ENCODE results near the gene FBXO4. TPM values are rescaled to one million over a fixed set of nuclear protein-coding genes. Genes with fewer than 3 reads are reported as not detected.
"Not testable (repeated sequence)": the region's sequence is repeated elsewhere in the genome, so short reads cannot be mapped to it uniquely, and the experiment has no call there.

FBXO4 gene
- total RNA-seq, 2 experiments from 2014 or later, result 13.0 to 15.3 TPM

DNA sequence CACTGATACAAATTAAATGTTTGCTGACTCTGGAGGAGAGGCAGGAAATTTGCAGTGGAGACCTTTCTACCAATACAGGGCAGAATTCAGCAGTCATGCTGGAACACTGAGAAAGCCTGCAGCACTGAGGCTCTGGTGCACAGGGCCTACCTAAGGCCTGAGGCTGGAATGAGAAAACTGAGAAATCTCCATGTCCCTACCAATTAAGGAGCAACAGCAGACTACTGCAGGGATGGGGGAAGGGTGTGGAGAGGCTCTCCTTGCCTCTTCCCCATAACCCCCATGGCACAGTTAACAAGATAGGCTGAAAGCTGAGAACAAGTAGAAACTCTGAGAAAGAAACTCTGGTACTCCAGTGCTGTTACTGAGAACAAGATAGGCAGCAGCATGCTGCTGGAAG, 10.5 kb downstream of the FBXO4 start:
- H3K36me3 Mint-ChIP-seq, result peaks cover 26% of the 10 kb centered on the region
- no peak overlapping the region for H3K4me3 Mint-ChIP-seq
- no peaks in the 10 kb centered on the region for H3K4me1 Mint-ChIP-seq

DNA sequence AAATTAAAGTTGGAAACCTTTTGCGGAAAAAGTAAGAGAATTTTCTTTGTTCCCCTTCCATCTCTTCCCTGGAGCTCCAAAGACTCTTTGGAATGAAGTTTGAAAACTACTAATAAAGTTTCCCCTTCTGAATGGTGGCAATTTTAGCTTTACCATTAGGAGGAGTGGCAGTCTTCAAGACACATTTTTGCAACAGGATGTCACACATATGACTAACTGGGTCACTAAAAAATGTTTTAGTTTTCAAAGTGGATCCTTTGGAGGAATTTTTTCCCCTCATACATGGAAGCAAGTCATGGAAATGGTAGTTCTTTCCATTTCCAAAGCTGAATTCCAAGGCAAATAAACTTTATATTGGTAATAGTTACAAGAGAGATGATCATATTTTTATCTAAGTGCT, 15.6 kb downstream of the FBXO4 start:
- no peaks in the 10 kb centered on the region for H3K27me3 Mint-ChIP-seq
- DNase-seq, result no peak
- H3K27ac Mint-ChIP-seq, result no peak overlapping the region
- POLR2A ChIA-PET, result no interaction called here
- no peaks in the 10 kb centered on the region for H3K9me3 Mint-ChIP-seq
- no peaks in the 10 kb centered on the region for H3K4me1 Mint-ChIP-seq
- ATAC-seq (ENCODE audit: low read depth), result no peak
- H3K36me3 Mint-ChIP-seq, result peaks cover 8% of the 10 kb centered on the region
- no peak overlapping the region for H3K4me3 Mint-ChIP-seq

More for the DNA sequence above, 10.5 kb downstream of the FBXO4 start:
- Mint-ChIP-seq H3K27ac (no peak overlapping the region), H3K27me3 (no peaks in the 10 kb centered on the region), H3K9me3 (no peaks in the 10 kb centered on the region)
- POLR2A ChIA-PET, result no interaction called here
- ATAC-seq (ENCODE audit: low read depth) (no peak), DNase-seq (no peak)

DNA sequence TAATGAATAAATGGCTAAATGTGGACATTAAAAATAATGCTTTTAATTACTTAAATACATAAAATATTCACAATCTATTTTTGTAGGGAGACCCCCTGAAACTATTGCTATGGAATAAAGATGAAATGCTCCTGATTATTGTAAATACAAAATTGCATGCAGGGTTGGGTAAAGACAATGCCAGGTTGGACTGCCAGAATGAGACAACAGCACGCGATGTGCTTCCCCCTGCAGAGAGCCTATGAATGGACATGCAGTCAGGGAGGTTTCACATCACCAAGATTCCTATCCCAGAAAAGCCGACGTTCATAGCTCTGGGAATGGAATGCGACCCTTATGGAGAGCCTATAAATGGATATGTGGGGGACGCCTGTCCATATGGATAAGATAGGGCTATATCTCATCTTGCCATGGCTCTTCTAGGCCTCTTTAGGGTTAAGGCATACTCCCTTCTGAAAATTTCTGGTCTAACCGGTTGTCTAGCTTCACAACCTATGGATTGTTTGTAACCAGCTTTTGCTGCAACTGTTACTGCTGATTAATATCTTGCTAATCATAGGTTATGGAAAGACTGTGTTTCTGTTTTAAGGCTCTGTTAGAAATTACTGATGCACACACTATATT, 20.4 kb downstream of the FBXO4 start:
- ATAC-seq (ENCODE audit: low read depth); H3K27me3 Mint-ChIP-seq; H3K4me1 Mint-ChIP-seq; H3K27ac Mint-ChIP-seq; H3K4me3 Mint-ChIP-seq; H3K36me3 Mint-ChIP-seq; POLR2A ChIA-PET; H3K9me3 Mint-ChIP-seq; DNase-seq: not testable (repeated sequence)

DNA sequence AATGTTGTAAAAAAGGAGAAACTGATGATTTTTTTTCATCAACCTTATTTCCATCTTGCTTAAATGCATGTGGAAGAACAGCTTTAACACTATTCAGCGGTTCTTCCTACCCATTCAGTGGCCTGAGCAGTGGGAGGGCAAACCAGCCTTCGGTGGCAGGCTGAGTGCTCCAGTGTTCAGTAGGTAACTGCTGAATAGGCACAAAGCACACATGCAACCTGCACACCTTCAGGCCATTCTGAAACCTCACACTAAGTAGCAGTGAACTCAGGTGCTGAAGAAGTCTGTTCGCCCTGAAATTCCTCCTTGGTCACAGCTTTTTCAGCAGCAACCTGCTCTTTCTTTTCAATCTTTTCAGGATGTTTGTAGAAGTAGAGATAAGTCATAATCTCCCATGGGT, 26.1 kb downstream of the FBXO4 start:
- peaks cover 3% of the 10 kb centered on the region for H3K9me3 Mint-ChIP-seq
- no peaks in the 10 kb centered on the region for H3K36me3 Mint-ChIP-seq
- ATAC-seq (ENCODE audit: low read depth) (no peak), DNase-seq (no peak)
- H3K4me1 Mint-ChIP-seq, result no peaks in the 10 kb centered on the region
- no peak overlapping the region for H3K27ac Mint-ChIP-seq
- peaks cover 7% of the 10 kb centered on the region for H3K27me3 Mint-ChIP-seq
- H3K4me3 Mint-ChIP-seq, result no peak overlapping the region
- POLR2A ChIA-PET, result no interaction called here

DNA sequence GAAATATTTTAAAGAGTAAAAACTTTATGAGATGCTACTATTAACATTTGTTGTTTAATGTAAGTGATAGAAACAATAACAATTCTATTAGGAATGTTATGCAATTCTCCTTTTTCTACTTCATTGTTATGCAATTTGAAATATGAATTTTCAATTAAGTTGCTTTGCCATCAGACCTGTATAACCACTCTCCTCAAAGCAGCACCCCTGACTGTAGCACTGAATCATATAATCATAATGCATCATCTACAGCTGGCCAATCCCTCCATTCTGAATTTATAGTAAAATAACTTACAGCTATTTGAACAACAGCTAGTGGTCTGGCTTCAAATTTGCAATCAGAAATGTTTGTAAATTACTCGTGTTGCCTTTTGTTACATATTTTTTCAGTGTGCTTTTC, 29.2 kb downstream of the FBXO4 start:
- POLR2A ChIA-PET, result no interaction called here

DNA sequence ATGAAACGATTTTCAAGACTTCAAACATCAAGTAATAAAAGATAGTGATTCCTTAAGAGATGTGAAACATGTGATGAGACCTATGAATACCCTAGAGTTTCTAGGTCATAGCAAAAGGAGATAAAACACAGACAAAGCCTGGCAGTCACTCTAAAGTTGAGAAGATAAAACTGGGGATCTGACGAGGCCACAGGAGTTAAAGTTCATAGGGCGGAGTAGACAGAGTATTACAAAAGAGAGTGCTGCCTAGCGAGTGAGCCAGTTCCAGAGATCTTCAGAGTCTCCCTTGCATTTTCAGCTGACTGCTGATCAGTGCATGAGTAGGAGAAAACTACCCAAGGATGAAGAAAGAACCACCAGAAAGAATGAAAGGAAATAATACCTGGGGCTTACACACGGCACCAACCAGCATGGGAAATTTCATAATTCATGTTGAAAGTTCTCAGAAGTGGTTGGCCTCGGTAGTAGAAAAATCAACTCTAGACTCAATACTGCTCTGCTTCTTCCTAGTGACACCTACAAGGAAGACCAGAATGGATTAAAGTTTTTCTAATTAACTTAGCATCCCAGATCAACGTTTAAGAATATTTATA, 30.4 kb downstream of the FBXO4 start:
- Mint-ChIP-seq H3K27ac (no peak overlapping the region), H3K27me3 (peaks cover 3% of the 10 kb centered on the region), H3K4me3 (no peak overlapping the region), H3K4me1 (no peaks in the 10 kb centered on the region), H3K9me3 (peaks cover 4% of the 10 kb centered on the region), H3K36me3 (no peaks in the 10 kb centered on the region)
- ATAC-seq (ENCODE audit: low read depth) (no peak), DNase-seq (no peak)
- POLR2A ChIA-PET, result no interaction called here

More for the DNA sequence above, 29.2 kb downstream of the FBXO4 start:
- ATAC-seq (ENCODE audit: low read depth) (no peak), DNase-seq (no peak)
- no peak overlapping the region for H3K27ac Mint-ChIP-seq
- peaks cover 7% of the 10 kb centered on the region for H3K27me3 Mint-ChIP-seq
- no peak overlapping the region for H3K4me3 Mint-ChIP-seq
- H3K4me1 Mint-ChIP-seq, result no peaks in the 10 kb centered on the region
- H3K36me3 Mint-ChIP-seq, result no peaks in the 10 kb centered on the region
- H3K9me3 Mint-ChIP-seq, result peaks cover 4% of the 10 kb centered on the region

DNA sequence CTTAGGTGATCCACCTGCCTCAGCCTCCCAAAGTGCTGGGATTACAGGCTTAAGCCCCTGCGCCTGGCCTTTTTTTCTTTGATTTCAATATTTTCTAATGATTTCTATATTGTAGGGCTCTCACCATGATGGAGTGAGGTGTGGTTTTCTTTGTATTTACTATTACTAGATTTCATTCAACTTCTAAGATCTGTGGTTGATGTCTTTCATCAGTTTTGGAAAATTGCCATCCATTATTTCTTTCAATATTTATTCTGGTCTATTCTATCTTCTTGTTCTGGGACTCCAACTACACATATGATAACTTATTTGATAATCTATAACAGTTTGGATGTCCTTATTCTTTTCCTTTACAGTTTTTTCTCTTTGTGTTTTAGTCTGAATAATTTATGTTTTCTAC, 31.9 kb downstream of the FBXO4 start:
- H3K27me3 Mint-ChIP-seq, result peaks cover 7% of the 10 kb centered on the region
- DNase-seq, result no peak
- ATAC-seq (ENCODE audit: low read depth), result no peak
- no peaks in the 10 kb centered on the region for H3K36me3 Mint-ChIP-seq
- H3K4me3 Mint-ChIP-seq, result no peak overlapping the region
- no peaks in the 10 kb centered on the region for H3K4me1 Mint-ChIP-seq
- H3K9me3 Mint-ChIP-seq, result peaks cover 6% of the 10 kb centered on the region
- no peak overlapping the region for H3K27ac Mint-ChIP-seq
- POLR2A ChIA-PET, result no interaction called here

DNA sequence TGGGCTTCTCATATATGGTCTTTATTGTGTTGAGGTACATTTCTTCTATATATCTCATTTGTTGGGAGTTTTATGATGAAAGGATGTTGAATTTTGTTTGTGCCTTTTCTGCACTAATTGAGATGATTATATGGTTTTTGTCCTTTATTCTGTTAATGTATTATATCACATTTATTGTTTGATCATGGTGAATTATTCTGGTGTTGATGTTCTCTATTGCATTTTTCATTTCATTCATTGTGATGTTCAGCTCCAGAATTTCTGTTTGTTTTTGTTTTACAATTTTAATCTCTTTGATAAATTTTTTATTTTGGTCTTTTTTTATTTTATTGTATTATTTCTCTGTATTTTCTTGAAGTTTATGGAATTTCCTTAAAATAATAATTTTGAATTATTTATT, 35.4 kb downstream of the FBXO4 start:
- no peak overlapping the region for H3K4me3 Mint-ChIP-seq
- POLR2A ChIA-PET, result no interaction called here
- peaks cover 10% of the 10 kb centered on the region for H3K9me3 Mint-ChIP-seq
- H3K27me3 Mint-ChIP-seq, result peaks cover 6% of the 10 kb centered on the region
- no peak overlapping the region for H3K27ac Mint-ChIP-seq
- no peak for ATAC-seq (ENCODE audit: low read depth)
- H3K36me3 Mint-ChIP-seq, result no peaks in the 10 kb centered on the region
- no peaks in the 10 kb centered on the region for H3K4me1 Mint-ChIP-seq
- no peak for DNase-seq

DNA sequence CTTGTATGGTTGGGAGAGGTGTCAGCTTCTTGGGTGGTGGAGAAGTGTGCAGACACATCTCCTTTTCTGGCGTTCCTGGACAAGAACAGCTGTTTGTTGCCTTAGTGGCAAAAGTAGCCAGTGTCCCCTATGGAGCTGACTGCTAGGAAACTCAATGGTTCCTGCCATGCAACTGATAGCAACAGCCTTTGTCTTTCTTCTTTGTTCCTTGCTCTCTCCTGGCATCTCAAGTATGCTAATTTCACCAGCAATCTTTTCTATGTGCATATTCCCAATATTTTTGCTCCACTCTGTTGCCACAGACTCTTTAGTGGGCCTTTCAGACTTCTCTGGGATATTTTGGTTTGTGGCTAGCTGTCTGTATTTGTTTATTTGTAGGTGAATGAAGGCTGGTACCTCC, 36.7 kb downstream of the FBXO4 start:
- ATAC-seq (ENCODE audit: low read depth) (no peak), DNase-seq (no peak)
- peaks cover 10% of the 10 kb centered on the region for H3K9me3 Mint-ChIP-seq
- peaks cover 8% of the 10 kb centered on the region for H3K27me3 Mint-ChIP-seq
- H3K4me3 Mint-ChIP-seq, result no peak overlapping the region
- POLR2A ChIA-PET, result no interaction called here
- no peaks in the 10 kb centered on the region for H3K4me1 Mint-ChIP-seq
- no peaks in the 10 kb centered on the region for H3K36me3 Mint-ChIP-seq
- H3K27ac Mint-ChIP-seq, result no peak overlapping the region

DNA sequence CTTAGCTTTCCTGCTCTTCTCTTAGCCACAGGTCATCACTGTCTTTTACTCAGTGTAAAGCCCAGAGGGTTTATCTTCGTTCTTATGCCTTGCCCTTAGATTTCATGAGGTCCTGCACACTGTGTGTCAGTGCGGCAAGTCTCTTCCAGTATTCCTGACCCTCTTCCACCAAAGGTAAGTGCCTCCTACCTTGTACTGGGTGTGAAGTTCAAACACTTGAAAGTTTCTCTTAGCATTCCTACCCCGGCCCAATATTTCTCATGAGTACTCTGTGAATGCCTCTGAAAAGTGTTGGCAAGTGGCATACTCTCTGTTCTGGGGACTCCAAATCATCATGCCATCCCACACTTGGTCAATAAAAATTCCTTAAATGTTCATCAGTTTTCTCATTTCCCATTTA, 37.4 kb downstream of the FBXO4 start:
- ATAC-seq (ENCODE audit: low read depth) (no peak), DNase-seq (no peak)
- no peaks in the 10 kb centered on the region for H3K4me1 Mint-ChIP-seq
- POLR2A ChIA-PET, result no interaction called here
- H3K9me3 Mint-ChIP-seq, result peaks cover 10% of the 10 kb centered on the region
- no peak overlapping the region for H3K4me3 Mint-ChIP-seq
- no peaks in the 10 kb centered on the region for H3K36me3 Mint-ChIP-seq
- no peak overlapping the region for H3K27ac Mint-ChIP-seq
- peaks cover 9% of the 10 kb centered on the region for H3K27me3 Mint-ChIP-seq

DNA sequence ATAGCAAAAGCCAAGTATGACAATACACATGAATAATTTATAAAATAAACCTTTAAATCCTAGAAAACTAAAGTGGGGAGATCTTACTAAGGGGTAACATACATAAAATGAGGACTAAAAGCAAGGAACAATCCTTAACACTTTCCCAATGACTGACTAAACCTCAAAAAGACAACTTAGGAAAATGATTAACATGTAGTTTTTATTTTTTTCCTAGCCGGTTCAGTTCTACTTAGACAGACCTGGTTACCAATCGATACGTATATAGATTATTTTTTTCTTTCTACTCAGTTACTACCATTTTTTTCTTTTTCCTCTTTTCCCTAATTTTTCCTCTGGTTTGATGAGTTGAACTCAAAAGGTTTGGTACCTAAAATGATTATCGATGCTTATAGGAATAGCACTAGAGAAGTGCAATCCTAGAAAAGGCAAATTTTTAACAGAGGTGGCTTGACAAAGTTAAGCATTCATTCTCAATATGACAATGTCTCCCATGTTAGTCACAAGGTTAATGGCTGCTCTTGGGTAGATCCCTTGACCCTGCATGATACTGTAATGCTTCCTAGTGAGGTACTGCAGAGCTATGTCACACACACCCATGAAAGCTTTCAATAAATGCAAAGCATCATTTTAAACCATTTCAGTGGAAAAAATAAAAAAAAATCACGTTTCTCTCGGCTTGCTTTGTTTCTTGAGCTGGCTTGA, 41.5 kb downstream of the FBXO4 start:
- Mint-ChIP-seq H3K27me3 (peaks cover 7% of the 10 kb centered on the region), H3K36me3 (no peaks in the 10 kb centered on the region), H3K4me3 (no peak overlapping the region), H3K9me3 (peaks cover 7% of the 10 kb centered on the region), H3K27ac (no peak overlapping the region), H3K4me1 (no peaks in the 10 kb centered on the region)
- POLR2A ChIA-PET, result no interaction called here
- ATAC-seq (ENCODE audit: low read depth) (no peak), DNase-seq (no peak)

DNA sequence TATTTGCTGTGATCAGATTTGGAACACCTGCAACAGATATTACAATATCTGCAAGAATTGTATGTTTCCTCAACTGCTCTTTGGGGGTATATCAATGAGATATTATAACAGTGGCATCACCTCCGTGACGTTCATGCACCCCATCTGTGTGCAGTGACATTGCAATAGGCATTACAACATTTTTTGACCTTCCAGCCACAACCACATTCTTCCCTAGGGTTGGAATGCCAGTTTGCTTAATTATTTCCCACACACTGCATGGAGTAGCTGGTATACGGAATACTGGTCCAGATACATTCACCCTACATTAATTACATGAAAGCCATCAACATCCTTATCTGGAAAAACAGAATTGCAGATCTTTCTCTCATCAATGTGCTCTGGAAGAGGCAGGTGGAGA, 42.3 kb downstream of the FBXO4 start:
- POLR2A ChIA-PET, result no interaction called here
- H3K27me3 Mint-ChIP-seq, result peaks cover 7% of the 10 kb centered on the region
- no peaks in the 10 kb centered on the region for H3K36me3 Mint-ChIP-seq
- DNase-seq, result no peak
- peaks cover 7% of the 10 kb centered on the region for H3K9me3 Mint-ChIP-seq
- no peak for ATAC-seq (ENCODE audit: low read depth)
- no peak overlapping the region for H3K4me3 Mint-ChIP-seq
- no peaks in the 10 kb centered on the region for H3K4me1 Mint-ChIP-seq
- H3K27ac Mint-ChIP-seq, result no peak overlapping the region

DNA sequence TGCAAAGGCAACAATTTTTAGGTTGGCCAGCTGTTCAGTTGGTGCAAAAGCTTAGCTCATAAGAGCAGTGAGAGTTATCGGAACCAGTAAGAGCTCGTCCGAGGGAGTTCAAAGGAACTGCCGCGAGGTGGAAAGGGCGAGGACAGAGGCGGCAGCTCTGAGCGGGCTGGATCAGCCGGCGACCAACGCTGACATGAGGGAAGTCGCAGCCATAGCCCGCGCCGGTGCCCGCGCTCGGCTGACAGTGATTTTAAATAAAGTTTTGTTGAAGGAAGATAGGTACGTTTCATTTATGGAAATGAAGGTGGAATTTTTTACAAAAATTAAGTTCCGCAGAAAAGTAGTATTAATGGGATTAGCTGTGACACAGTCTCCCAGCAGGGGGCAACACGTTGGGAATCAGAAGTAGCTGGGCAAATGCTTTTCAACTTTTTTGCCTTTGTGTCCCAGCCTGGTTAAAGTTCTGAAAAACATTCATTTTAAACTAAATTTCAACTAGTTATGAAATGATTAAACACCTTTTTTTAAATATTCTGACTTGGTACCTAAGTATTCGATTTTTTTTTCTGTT, 43.2 kb downstream of the FBXO4 start:
- peaks cover 5% of the 10 kb centered on the region for H3K9me3 Mint-ChIP-seq
- ATAC-seq (ENCODE audit: low read depth), result no peak
- DNase-seq, result no peak
- H3K27ac Mint-ChIP-seq, result no peak overlapping the region
- H3K36me3 Mint-ChIP-seq, result no peaks in the 10 kb centered on the region
- H3K27me3 Mint-ChIP-seq, result peaks cover 7% of the 10 kb centered on the region
- POLR2A ChIA-PET, result no interaction called here
- H3K4me3 Mint-ChIP-seq, result no peak overlapping the region
- no peaks in the 10 kb centered on the region for H3K4me1 Mint-ChIP-seq

DNA sequence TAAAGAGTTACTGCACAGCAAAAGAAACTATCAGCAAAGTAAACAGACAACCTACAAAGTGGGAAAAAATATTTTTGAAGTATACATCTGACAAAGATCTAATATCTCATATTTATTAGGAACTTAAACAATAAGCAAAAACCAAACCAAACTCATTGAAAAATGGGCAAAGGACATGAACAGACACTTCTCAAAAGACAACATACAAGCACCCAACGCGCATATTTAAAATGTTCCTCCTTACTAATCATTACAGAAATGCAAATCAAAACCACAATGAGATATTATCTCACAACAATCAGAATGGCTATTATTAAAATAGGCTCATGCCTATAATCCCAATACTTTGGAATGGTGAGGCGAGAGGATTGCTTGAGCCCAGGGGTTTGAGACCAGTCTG, 48.0 kb downstream of the FBXO4 start:
- POLR2A ChIA-PET, result no interaction called here
- H3K4me3 Mint-ChIP-seq, result no peak overlapping the region
- H3K9me3 Mint-ChIP-seq, result peaks cover 4% of the 10 kb centered on the region
- H3K27me3 Mint-ChIP-seq, result peaks cover 2% of the 10 kb centered on the region
- no peaks in the 10 kb centered on the region for H3K36me3 Mint-ChIP-seq
- DNase-seq (no peak), ATAC-seq (ENCODE audit: low read depth) (no peak)
- no peaks in the 10 kb centered on the region for H3K4me1 Mint-ChIP-seq
- no peak overlapping the region for H3K27ac Mint-ChIP-seq

Measured in activated naive CD8-positive, alpha-beta T cell treated with anti-CD3 and anti-CD28 coated beads, Interleukin-2, amount 10 ng/mL, durations not matched to agents 7 days and 5 days (primary cell).